ENCODE measurements around the gene CELA3A.
"Not testable (repeated sequence)": the region's sequence is repeated elsewhere in the genome, so short reads cannot be mapped to it uniquely, and the experiment has no call there.

The CELA3A gene, protein sequence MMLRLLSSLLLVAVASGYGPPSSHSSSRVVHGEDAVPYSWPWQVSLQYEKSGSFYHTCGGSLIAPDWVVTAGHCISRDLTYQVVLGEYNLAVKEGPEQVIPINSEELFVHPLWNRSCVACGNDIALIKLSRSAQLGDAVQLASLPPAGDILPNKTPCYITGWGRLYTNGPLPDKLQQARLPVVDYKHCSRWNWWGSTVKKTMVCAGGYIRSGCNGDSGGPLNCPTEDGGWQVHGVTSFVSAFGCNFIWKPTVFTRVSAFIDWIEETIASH

GRCh38 chr1:22001409-22001808 lies at the start of gene CELA3A:
CELA3A (plus strand) TSS chr1:22001657; CDS start chr1:22001675, 18 bp downstream.
- no peak for DNase-seq

DNA sequence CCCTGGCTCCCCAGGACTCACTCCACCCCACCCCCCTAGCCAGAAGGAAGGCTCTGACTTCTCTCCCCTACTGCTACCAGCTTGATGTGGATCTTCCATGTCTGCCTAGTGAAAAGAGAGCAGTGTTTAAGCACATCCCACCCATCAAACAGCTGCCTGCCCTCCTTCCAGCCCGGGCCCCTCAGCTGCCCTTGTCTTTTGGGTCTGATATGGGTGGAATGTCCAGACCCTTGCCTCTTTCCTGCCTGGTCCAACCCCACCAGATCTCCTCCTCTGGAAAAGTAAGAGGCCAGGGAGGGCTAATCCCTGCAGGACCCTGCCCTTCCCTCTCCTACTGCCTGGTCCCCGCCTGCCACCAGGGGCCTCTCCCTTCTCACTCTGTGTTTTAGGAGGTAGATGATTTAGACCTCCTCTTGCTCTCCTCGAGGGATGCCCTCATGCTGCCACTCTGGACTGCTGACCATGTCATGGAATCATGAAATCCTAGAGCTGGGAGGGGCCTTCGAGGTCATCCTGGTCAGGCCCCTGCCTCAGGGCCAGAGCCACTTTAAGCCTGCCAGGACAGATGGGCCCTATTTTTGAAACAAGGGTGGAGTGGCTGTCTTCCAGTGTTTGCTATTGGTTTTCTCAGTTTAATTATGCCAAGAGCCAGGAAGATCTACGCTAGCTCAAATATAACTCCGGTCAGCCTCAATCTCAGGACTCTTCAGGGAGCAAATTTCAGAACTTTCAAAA lies 48.5 kb upstream of the CELA3A start:
- no peak for DNase-seq

GRCh38 chr1:21955058-21955457 lies 46.4 kb upstream of the CELA3A start:
- no peak for DNase-seq

- DNase-seq: no peak
Observed at GRCh38 chr1:21955501-21956281, 45.8 kb upstream of the CELA3A start.

- DNase-seq: no peak
Observed at GRCh38 chr1:21956720-21957552, 44.5 kb upstream of the CELA3A start.

DNA sequence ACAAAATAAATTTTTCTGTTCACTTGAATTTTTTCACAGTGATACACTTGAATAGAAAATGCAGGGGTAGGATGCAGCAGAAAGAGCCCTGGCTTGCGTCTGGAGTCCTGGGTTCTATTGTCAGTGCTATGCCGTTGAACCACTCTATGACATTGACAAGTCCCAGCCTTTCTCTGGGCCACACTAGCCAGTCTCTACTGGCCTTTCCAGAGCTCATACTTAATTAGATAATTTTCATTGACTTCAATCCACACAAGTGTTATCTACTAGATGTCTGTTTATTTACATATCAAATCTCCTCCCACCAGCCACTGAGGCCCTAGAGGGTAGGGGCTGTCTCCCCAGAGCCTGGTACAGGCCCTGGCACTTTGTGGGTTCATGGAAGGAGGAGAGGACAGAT lies 40.1 kb upstream of the CELA3A start:
- no peak for DNase-seq

- DNase-seq: no peak
Observed at GRCh38 chr1:21961799-21962198, 39.7 kb upstream of the CELA3A start.

- no peak for DNase-seq
Observed at GRCh38 chr1:21963477-21964217, 37.8 kb upstream of the CELA3A start.

- no peak for DNase-seq
Observed at GRCh38 chr1:21966247-21967000, 35.0 kb upstream of the CELA3A start.

- not testable (repeated sequence) for DNase-seq
Observed at GRCh38 chr1:21967216-21967615, 34.2 kb upstream of the CELA3A start.

DNA sequence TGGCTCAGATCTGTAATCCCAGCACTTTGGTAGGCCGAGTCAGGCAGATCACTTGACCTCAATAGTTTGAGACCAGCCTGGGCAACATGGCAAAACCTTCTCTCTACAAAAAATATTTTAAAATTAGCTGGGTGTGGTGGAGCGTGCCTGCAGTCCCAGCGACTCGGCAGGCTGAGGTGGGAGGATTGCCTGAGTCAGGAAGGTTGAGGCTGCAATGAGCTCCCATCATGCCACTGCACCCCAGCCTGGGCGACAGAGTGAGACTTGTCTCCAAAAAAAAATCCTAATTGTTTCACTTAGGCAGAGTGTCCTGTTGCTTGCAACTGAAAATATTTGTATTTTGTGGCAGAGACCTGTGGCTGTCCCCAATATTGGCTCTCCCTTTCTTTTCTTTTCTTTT lies 32.4 kb upstream of the CELA3A start:
- not testable (repeated sequence) for DNase-seq

- not testable (repeated sequence) for DNase-seq
Observed at GRCh38 chr1:21970523-21970922, 30.9 kb upstream of the CELA3A start.

DNA sequence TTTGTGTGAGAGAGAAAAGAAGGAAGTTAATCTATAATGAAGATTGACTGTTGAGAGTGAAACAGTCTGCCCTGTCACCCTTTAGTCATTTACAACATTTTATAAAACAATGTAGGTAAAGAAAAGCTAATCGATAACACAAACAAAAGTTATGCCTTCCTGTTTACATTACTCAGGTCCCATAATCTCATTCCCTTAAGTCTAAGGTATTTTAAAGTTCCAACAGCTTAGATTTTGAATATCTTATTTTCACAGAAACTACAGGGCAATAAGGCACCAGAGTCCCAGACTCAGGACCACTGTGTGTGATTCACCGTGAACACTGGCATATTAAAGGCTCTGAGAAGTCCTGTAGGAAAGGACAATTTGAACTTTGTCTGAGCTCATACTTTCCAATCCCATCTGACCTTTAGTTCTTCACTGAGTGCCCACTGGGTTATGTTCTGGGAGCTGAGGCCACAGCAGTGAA lies 28.4 kb upstream of the CELA3A start:
- DNase-seq: not testable (repeated sequence)

DNA sequence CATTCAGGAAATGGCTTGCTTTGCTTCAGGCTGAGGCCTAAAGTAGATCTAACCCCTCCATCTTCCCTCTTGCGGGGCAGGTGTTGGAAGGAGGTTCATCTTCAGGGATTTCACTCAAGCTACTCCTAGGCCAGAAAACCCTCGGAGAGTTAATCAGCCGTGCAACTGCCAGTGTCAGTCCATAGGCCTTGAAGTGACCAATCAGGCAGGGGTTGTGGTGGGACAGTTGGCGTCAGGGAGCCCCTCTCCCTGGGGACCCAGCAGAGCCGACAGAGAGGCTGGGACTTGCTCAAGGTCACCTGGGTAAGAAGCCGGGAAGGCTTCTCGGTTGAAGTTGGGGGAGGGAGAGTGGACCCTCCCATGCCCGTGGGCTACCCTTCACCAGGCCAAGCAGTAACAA lies 27.5 kb upstream of the CELA3A start:
- DNase-seq: not testable (repeated sequence)

DNA sequence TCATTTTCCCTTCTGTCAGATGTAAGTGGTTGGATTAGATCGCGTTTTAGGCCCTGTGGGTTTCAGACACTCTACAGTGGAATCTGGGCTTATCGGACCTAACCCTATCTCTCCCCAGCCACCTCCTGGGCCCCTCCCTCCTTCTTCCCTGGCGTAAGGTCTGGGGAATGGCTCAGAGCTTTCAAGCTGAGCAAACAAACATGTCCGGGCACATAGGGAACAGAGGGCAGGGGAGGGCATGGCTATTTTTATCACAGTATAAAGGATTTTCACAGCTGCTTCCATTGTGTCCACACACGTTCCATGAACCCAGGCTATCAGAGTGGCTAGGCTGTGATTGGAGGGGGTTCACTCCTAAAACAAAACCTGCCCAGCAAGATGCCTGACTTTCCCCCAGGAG lies 26.8 kb upstream of the CELA3A start:
- DNase-seq: not testable (repeated sequence)

- not testable (repeated sequence) for DNase-seq
Observed at GRCh38 chr1:21975296-21975695, 26.2 kb upstream of the CELA3A start.

- not testable (repeated sequence) for DNase-seq
Observed at GRCh38 chr1:21976703-21977239, 24.7 kb upstream of the CELA3A start, which contains the start of gene CELA3B. CELA3B (plus strand) TSS chr1:21977022; CDS start chr1:21977040, 18 bp downstream.

GRCh38 chr1:21978209-21978608 lies 23.2 kb upstream of the CELA3A start:
- DNase-seq: not testable (repeated sequence)

GRCh38 chr1:21980515-21981220 lies 20.8 kb upstream of the CELA3A start:
- DNase-seq: not testable (repeated sequence)

DNA sequence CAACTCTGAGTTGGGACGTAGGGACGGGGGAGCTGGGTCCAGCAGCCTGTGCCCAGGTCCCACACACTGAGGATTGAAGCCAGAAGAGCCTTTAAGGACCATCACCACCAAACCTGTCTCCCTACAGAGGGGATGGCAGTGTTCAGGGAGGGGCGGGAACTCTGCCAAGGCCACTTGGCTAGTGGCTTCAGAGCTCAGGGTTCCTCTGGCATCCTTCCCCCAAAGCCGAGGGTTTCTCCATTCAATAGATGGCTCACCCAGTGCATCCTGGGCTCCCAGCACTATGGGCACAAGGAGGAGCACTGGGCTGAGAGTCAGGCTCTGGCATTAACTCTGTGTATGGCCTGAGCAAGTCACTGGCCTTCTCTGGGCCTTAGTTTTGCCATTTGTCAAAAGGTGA lies 20.2 kb upstream of the CELA3A start:
- not testable (repeated sequence) for DNase-seq

Measured in cerebellar nuclear complex (tissue), 1 donor.